Measurements from ENCODE around the gene ZNF76.
"Not testable (repeated sequence)": the region's sequence is repeated elsewhere in the genome, so short reads cannot be mapped to it uniquely, and the experiment has no call there.

Gene ZNF76

DNA sequence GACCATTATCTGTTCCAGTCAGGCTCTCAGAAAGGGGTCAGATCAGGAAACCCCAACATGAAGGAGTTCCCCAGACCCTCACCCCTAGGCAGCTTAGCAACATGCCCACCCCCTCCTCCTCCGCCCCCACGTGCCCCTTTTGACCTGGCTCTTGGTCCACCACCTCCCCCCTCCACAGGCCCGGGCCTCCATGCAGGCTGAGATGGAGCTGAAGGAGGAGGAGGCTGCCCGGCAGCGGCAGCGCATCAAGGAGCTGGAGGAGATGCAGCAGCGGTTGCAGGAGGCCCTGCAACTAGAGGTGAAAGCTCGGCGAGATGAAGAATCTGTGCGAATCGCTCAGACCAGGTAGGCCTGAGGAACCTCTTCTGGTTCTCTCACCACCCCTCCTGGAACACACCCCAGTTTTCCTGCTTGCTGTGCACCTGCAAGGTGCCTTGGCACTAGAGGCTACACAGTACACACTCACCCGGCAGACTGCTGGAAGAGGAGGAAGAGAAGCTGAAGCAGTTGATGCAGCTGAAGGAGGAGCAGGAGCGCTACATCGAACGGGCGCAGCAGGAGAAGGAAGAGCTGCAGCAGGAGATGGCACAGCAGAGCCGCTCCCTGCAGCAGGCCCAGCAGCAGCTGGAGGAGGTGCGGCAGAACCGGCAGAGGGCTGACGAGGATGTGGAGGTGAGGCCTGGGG lies 60.0 kb downstream of the ZNF76 start:
- no peak for DNase-seq (ENCODE audit: low read depth, low spot score)
- no peaks in the 10 kb centered on the region for H3K36me3 ChIP-seq (ENCODE audit: insufficient read depth, insufficient read length, low read length)
- no peak for TF ChIP-seq SUZ12 (IDR thresholded peaks at IDR 0.05; ENCODE audit: extremely low read depth, insufficient read depth, insufficient read length)
- no peak for TF ChIP-seq YY1 (IDR thresholded peaks at IDR 0.05; ENCODE audit: insufficient read depth, insufficient read length)
- TF ChIP-seq ZNF274 (IDR thresholded peaks at IDR 0.05; ENCODE audit: low read depth, low read length): no peak
- peaks cover 7% of the 10 kb centered on the region; the same call in 1 of the 2 replicates for H3K9me3 ChIP-seq (ENCODE audit: insufficient read depth, low read length)
- H3K27me3 ChIP-seq (ENCODE audit: insufficient read depth, insufficient read length): peaks cover 20% of the 10 kb centered on the region
- no peak overlapping the region for H3K4me3 ChIP-seq (ENCODE audit: insufficient read length, low read depth)
- H3K4me1 ChIP-seq (ENCODE audit: insufficient read depth, insufficient read length): no peaks in the 10 kb centered on the region
- no peak overlapping the region for H3K9ac ChIP-seq (ENCODE audit: insufficient read length, low read depth)

GRCh38 chr6:35320031-35320410 lies 60.5 kb downstream of the ZNF76 start:
- TF ChIP-seq ZNF274 (IDR thresholded peaks at IDR 0.05; ENCODE audit: low read depth, low read length): no peak
- TF ChIP-seq SUZ12 (IDR thresholded peaks at IDR 0.05; ENCODE audit: extremely low read depth, insufficient read depth, insufficient read length): no peak
- no peak for TF ChIP-seq YY1 (IDR thresholded peaks at IDR 0.05; ENCODE audit: insufficient read depth, insufficient read length)
- no peak for DNase-seq (ENCODE audit: low read depth, low spot score)
- peaks cover 7% of the 10 kb centered on the region; the same call in 1 of the 2 replicates for H3K9me3 ChIP-seq (ENCODE audit: insufficient read depth, low read length)
- no peak overlapping the region for H3K9ac ChIP-seq (ENCODE audit: insufficient read length, low read depth)
- H3K4me3 ChIP-seq (ENCODE audit: insufficient read length, low read depth): no peak overlapping the region
- no peaks in the 10 kb centered on the region for H3K4me1 ChIP-seq (ENCODE audit: insufficient read depth, insufficient read length)
- H3K36me3 ChIP-seq (ENCODE audit: insufficient read depth, insufficient read length, low read length): no peaks in the 10 kb centered on the region
- H3K27me3 ChIP-seq (ENCODE audit: insufficient read depth, insufficient read length): peaks cover 20% of the 10 kb centered on the region

- no peaks in the 10 kb centered on the region for H3K36me3 ChIP-seq (ENCODE audit: insufficient read depth, insufficient read length, low read length)
- peaks cover 19% of the 10 kb centered on the region for H3K27me3 ChIP-seq (ENCODE audit: insufficient read depth, insufficient read length)
- no peak for DNase-seq (ENCODE audit: low read depth, low spot score)
- H3K9me3 ChIP-seq (ENCODE audit: insufficient read depth, low read length): peaks cover 7% of the 10 kb centered on the region; the same call in 1 of the 2 replicates
- no peak overlapping the region for H3K9ac ChIP-seq (ENCODE audit: insufficient read length, low read depth)
- TF ChIP-seq SUZ12 (IDR thresholded peaks at IDR 0.05; ENCODE audit: extremely low read depth, insufficient read depth, insufficient read length) (no peak), ZNF274 (IDR thresholded peaks at IDR 0.05; ENCODE audit: low read depth, low read length) (no peak), YY1 (IDR thresholded peaks at IDR 0.05; ENCODE audit: insufficient read depth, insufficient read length) (no peak)
- H3K4me3 ChIP-seq (ENCODE audit: insufficient read length, low read depth): no peak overlapping the region
- no peaks in the 10 kb centered on the region for H3K4me1 ChIP-seq (ENCODE audit: insufficient read depth, insufficient read length)
Observed at GRCh38 chr6:35321091-35321490, 61.6 kb downstream of the ZNF76 start.

DNA sequence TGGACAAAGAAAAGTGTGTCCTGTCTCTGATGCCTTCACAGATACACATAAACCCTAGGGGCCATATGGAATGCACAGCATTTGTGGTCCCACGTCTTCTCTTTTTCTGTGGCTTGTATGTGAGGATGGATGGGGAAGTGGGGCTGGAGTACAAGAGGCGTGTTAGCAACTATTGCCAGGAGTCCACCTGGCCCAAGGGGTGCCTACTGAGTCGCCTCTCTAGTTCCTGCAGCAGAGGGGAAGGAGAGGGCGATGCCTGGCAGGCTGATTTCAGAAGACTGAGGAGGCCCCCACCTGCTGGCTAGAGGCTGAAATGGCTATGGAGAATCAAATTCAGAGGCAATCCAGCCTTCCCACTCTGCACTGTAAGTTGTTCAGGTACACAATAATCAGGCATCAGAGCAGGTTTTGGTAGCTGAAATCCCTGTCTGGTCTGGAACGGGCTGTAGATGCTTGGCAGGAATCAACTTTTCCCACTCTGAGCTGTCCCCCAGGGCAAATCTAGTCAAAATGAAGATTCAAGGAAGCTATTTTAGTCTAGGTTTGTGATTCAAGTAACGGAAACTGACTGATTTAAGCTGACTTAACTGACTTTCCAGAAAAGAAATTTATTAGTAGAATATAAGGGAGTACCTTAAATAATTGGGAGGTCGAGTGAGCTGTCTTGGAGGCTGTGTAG lies 68.0 kb downstream of the ZNF76 start:
- Histone ChIP-seq H3K4me1 (ENCODE audit: insufficient read depth, insufficient read length) (no peaks in the 10 kb centered on the region), H3K9me3 (ENCODE audit: insufficient read depth, low read length) (peaks cover 5% of the 10 kb centered on the region; the same call in 1 of the 2 replicates), H3K27me3 (ENCODE audit: insufficient read depth, insufficient read length) (no peaks in the 10 kb centered on the region), H3K9ac (ENCODE audit: insufficient read length, low read depth) (no peak overlapping the region), H3K4me3 (ENCODE audit: insufficient read length, low read depth) (no peak overlapping the region), H3K36me3 (ENCODE audit: insufficient read depth, insufficient read length, low read length) (no peaks in the 10 kb centered on the region)
- no peak for DNase-seq (ENCODE audit: low read depth, low spot score)
- no peak for TF ChIP-seq ZNF274 (IDR thresholded peaks at IDR 0.05; ENCODE audit: low read depth, low read length)
- TF ChIP-seq SUZ12 (IDR thresholded peaks at IDR 0.05; ENCODE audit: extremely low read depth, insufficient read depth, insufficient read length): no peak
- no peak for TF ChIP-seq YY1 (IDR thresholded peaks at IDR 0.05; ENCODE audit: insufficient read depth, insufficient read length)

DNA sequence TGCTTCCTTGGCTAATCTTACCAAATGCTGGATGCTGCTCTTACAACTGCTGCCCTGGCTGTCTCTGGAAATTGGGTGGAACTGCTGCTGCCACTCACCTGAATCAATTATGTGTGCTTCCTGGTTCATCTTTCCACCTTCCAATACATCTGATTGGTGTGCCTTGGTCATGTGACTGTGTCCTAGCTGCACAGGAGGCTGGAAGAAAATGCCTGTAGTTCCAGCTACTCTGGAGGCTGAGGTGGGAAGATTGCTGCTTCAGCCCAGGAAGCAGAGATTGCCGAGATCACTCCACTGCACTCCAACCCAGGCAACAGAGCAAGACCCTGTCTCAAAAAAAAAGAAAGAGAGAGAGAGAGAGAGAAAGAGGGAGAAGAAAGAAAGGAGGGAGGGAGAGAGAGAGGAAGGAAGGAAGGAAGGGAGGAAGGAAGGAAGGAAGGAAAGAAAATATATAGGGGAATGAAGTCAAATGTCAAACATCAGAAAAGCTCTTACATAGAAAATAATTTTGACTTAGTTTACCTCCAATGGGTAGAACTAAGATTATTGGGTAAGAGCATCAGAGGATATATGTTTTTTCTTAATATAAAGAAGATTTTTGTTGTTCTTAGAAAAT lies 68.7 kb downstream of the ZNF76 start:
- TF ChIP-seq ZNF274 (IDR thresholded peaks at IDR 0.05; ENCODE audit: low read depth, low read length) (no peak), YY1 (IDR thresholded peaks at IDR 0.05; ENCODE audit: insufficient read depth, insufficient read length) (no peak), SUZ12 (IDR thresholded peaks at IDR 0.05; ENCODE audit: extremely low read depth, insufficient read depth, insufficient read length) (no peak)
- DNase-seq (ENCODE audit: low read depth, low spot score): no peak
- Histone ChIP-seq H3K27me3 (ENCODE audit: insufficient read depth, insufficient read length) (no peaks in the 10 kb centered on the region), H3K9me3 (ENCODE audit: insufficient read depth, low read length) (peaks cover 5% of the 10 kb centered on the region; the same call in 1 of the 2 replicates), H3K9ac (ENCODE audit: insufficient read length, low read depth) (no peak overlapping the region), H3K36me3 (ENCODE audit: insufficient read depth, insufficient read length, low read length) (no peaks in the 10 kb centered on the region), H3K4me3 (ENCODE audit: insufficient read length, low read depth) (no peak overlapping the region), H3K4me1 (ENCODE audit: insufficient read depth, insufficient read length) (no peaks in the 10 kb centered on the region)

DNA sequence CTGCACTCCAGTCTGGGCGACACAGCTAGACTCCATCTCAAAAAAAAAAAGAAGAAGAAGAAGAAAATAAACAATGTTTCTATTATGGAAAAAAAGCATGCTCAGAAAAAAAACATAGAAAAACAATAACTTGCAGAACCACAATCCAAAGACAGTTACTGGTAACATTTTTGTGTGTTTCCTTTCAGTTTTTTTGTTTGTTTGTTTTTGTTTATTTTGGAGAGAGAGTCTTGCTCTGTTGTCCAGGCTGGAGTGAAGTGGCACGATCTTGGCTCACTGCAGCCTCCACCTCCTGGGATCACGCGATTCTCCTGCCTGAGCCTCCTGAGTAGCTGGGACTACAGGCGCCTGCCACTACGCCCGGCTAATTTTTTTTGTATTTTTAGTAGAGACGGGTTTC lies 69.4 kb downstream of the ZNF76 start:
- not testable (repeated sequence) for DNase-seq (ENCODE audit: low read depth, low spot score); H3K36me3 ChIP-seq (ENCODE audit: insufficient read depth, insufficient read length, low read length); H3K4me1 ChIP-seq (ENCODE audit: insufficient read depth, insufficient read length); H3K4me3 ChIP-seq (ENCODE audit: insufficient read length, low read depth); H3K27me3 ChIP-seq (ENCODE audit: insufficient read depth, insufficient read length); H3K9ac ChIP-seq (ENCODE audit: insufficient read length, low read depth); H3K9me3 ChIP-seq (ENCODE audit: insufficient read depth, low read length)

DNA sequence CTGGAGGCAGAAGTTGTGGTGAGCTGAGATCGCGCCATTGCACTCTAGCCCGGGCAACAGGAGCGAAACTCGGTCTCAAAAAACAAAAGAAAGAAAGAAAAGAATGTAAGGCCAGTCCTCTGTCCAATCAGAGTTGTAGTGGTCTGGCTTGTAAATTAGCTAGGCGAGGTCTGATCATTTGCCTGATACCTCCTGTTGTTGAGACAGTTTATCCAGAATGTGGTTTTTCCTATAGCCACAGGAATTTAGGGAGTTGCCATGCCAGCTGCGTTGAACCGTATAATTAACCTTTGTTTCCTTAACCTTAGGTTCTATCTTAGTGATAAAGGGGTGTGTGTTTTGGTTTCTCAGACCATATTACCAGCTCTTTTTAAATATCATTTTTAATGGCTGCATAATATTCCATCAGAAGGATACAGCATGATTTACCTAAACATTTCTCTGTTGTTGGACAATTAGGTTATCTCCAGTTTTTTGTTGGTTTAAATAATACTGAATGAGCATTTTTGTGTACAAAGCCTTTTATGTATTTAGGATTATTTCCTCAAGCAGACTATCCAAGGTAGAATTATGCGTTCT lies 71.1 kb downstream of the ZNF76 start:
- peaks cover 5% of the 10 kb centered on the region; the same call in 1 of the 2 replicates for H3K9me3 ChIP-seq (ENCODE audit: insufficient read depth, low read length)
- H3K27me3 ChIP-seq (ENCODE audit: insufficient read depth, insufficient read length): no peaks in the 10 kb centered on the region
- no peak for DNase-seq (ENCODE audit: low read depth, low spot score)
- no peaks in the 10 kb centered on the region for H3K36me3 ChIP-seq (ENCODE audit: insufficient read depth, insufficient read length, low read length)
- H3K9ac ChIP-seq (ENCODE audit: insufficient read length, low read depth): no peak overlapping the region
- no peak overlapping the region for H3K4me3 ChIP-seq (ENCODE audit: insufficient read length, low read depth)
- H3K4me1 ChIP-seq (ENCODE audit: insufficient read depth, insufficient read length): no peaks in the 10 kb centered on the region
- TF ChIP-seq ZNF274 (IDR thresholded peaks at IDR 0.05; ENCODE audit: low read depth, low read length) (no peak), SUZ12 (IDR thresholded peaks at IDR 0.05; ENCODE audit: extremely low read depth, insufficient read depth, insufficient read length) (no peak), YY1 (IDR thresholded peaks at IDR 0.05; ENCODE audit: insufficient read depth, insufficient read length) (no peak)

DNA sequence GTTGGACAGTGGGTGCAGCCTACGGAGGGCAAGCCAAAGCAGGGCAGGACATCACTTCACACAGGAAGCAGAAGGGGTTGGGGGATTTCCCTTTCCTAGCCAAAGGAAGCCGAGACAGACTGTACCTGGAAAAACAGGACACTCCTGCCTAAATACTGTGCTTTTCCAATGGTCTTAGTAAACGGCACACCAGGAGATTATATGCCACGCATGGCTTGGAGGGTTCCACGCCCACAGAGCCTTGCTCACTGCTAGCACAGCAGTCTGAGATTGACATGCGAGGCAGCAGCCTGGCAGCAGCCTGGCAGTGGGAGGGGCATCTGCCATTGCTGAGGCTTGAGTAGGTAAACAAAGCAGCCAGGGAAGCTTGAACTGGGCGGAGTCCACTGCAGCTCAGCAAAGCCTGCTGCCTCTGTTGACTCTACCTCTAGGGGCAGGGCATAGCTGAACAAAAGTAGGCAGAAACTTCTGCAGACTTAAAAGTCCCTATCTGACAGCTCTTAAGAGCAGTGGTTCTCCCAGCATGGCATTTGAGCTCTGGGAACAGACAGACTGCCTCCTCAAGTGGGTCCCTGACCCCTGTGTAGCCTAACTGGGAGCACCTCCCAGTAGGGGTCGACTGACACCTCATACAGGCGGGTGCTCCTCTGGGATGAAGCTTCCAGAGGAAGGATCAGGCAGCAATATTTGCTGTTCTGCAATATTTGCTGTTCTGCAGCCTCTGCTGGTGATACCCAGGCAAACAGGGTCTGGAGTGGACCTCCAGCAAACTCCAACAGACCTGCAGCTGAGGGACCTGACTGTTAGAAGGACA lies 72.7 kb downstream of the ZNF76 start:
- not testable (repeated sequence) for H3K36me3 ChIP-seq (ENCODE audit: insufficient read depth, insufficient read length, low read length); H3K9ac ChIP-seq (ENCODE audit: insufficient read length, low read depth); H3K9me3 ChIP-seq (ENCODE audit: insufficient read depth, low read length); DNase-seq (ENCODE audit: low read depth, low spot score); H3K27me3 ChIP-seq (ENCODE audit: insufficient read depth, insufficient read length); H3K4me3 ChIP-seq (ENCODE audit: insufficient read length, low read depth); H3K4me1 ChIP-seq (ENCODE audit: insufficient read depth, insufficient read length)

Data from NT2/D1 (cell line).